H1 (cell line): ENCODE measurements around the gene NAAA. TPM values are rescaled to one million over a fixed set of nuclear protein-coding genes. Genes with fewer than 3 reads are reported as not detected.

Source experiments
- ASH2L ChIP-seq: fragments of 200-600, 300-600 bp; sonication (generic); IDR thresholded peaks from one replicate; pipeline ENCODE4 v1.7.1; 2017; ENCODE audit warnings: low read length
- CHD7 ChIP-seq: fragments of 300-600 bp; sonication (generic); IDR thresholded peaks from 2 replicates; pipeline ENCODE4 v1.7.1; 2012; ENCODE audit warnings: low read length, moderate library complexity, mild to moderate bottlenecking, inconsistent platforms; ENCODE audit not compliant: insufficient replicate concordance
- PHF8 ChIP-seq: fragments of 200-600 bp; sonication (generic); conservative IDR thresholded peaks from 2 replicates; pipeline ENCODE4 v1.7.1; 2012; ENCODE audit warnings: low read depth, mild to moderate bottlenecking, inconsistent platforms, low read length, moderate library complexity
- polyA plus RNA-seq, 7 experiments: library from polyadenylated mRNA; depleted of rRNA in 3 of 7; stranded (reverse) in 5 of 7; unstranded in 2 of 7; fragments of >200 nt in 5 of 7; fragments of 200-250 nt in 2 of 7; gene quantifications; 1 replicate in 5 of 7; 2 replicates in 1 of 7; 4 replicates in 1 of 7; pipeline versions ENCODE4 v1.2.1 to v1.2.3, GENCODE V29; 2011 to 2013; ENCODE audit warnings: missing spikeins in 2 of 7, mixed read lengths in 2 of 7
- total RNA-seq: library from RNA; stranded (reverse); fragmentation: NEBNext Ultra II Directional; extraction: Animal tissue kit (Norgen Biotek cat#: 25700); gene quantifications from 2 replicates; pipeline ENCODE4 v1.2.1, GENCODE V29; 2021

Gene NAAA
- total and polyA plus RNA-seq, 2 of the 8 experiments (the other 6 are each of a cell fraction or from before 2014, with no cell fraction given), result 9.4 to 12.5 TPM

- TF ChIP-seq CHD7 (no peak), PHF8 (no peak), ASH2L (no peak)
These were observed 33.0 kb upstream of the NAAA start (continued) for GRCh38 chr4:75973766-75974165.
